Loucy (cell line): Measurements from ENCODE around the gene EXD3.

Source experiments
- H2AFZ ChIP-seq: fragments of 200-600 bp; sonication (generic); 2 replicates; pipeline ENCODE4 v1.6.0; 2016; ENCODE audit warnings: antibody characterized with exemption, mild to moderate bottlenecking, low read length, moderate library complexity
- H3F3A ChIP-seq: fragments of 200-600 bp; 2 replicates; pipeline ENCODE4 v1.6.0; 2016; ENCODE audit warnings: antibody characterized with exemption, low read depth, mild to moderate bottlenecking
- H3K27me3 ChIP-seq: fragments of 200-600 bp; sonication (generic); 2 replicates; pipeline ENCODE4 v1.6.1; 2014; ENCODE audit warnings: low read length, mild to moderate bottlenecking; ENCODE audit not compliant: insufficient read depth, poor library complexity, severe bottlenecking
- H3K36me3 ChIP-seq: fragments of 200-600 bp; sonication (generic); 2 replicates; pipeline ENCODE4 v1.6.1; 2016; ENCODE audit warnings: low read length; ENCODE audit not compliant: insufficient read depth
- H3K4me1 ChIP-seq: fragments of 200-600 bp; sonication (generic); 2 replicates; pipeline ENCODE4 v1.5.1; 2014; ENCODE audit warnings: low read length, mild to moderate bottlenecking; ENCODE audit not compliant: insufficient read depth, poor library complexity, severe bottlenecking
- H3K4me2 ChIP-seq: fragments of 200-600 bp; sonication (generic); 2 replicates; pipeline ENCODE4 v1.6.0; 2014; ENCODE audit warnings: antibody characterized with exemption, low read length, low read depth, mild to moderate bottlenecking; ENCODE audit not compliant: poor library complexity, severe bottlenecking
- H3K4me3 ChIP-seq: fragments of 200-600 bp; sonication (generic); 2 replicates; pipeline ENCODE4 v1.5.1; 2014; ENCODE audit warnings: low read length, mild to moderate bottlenecking, mixed read lengths; ENCODE audit not compliant: poor library complexity, severe bottlenecking
- H3K79me2 ChIP-seq: fragments of 200-600 bp; sonication (generic); 2 replicates; pipeline ENCODE4 v1.6.1; 2014; ENCODE audit warnings: low read length; ENCODE audit not compliant: insufficient read depth
- H3K9ac ChIP-seq: fragments of 200-600 bp; sonication (generic); 2 replicates; pipeline ENCODE4 v1.6.0; 2014; ENCODE audit warnings: mild to moderate bottlenecking, low read depth, low read length, moderate library complexity; ENCODE audit not compliant: poor library complexity, severe bottlenecking
- H3K9me2 ChIP-seq: fragments of 200-600 bp; sonication (generic); replicated peaks from 2 replicates; pipeline ENCODE4 v1.6.1; 2016; ENCODE audit warnings: low read depth, low read length, mixed read lengths
- H3K9me3 ChIP-seq: fragments of 200-600 bp; sonication (generic); 2 replicates; pipeline ENCODE4 v1.6.1; 2014; ENCODE audit warnings: mild to moderate bottlenecking, antibody characterized with exemption, low read length, low read depth; ENCODE audit not compliant: insufficient read depth
- H4K20me1 ChIP-seq: fragments of 200-600 bp; sonication (generic); 2 replicates; pipeline ENCODE4 v1.6.0; 2014; ENCODE audit warnings: antibody characterized with exemption, low read length, mild to moderate bottlenecking; ENCODE audit not compliant: insufficient read depth, poor library complexity, severe bottlenecking
- EZH2phosphoT487 ChIP-seq: fragments of 200-600 bp; IDR thresholded peaks from 2 replicates; pipeline ENCODE4 v1.6.1; 2018; ENCODE audit warnings: antibody characterized with exemption, mild to moderate bottlenecking, moderate library complexity, borderline replicate concordance
- TF ChIP-seq, protein P1 (sequence below): fragments of 200-600 bp; sonication (generic); conservative IDR thresholded peaks from 2 replicates; pipeline ENCODE4 v1.5.1; 2014; ENCODE audit warnings: mild to moderate bottlenecking, antibody characterized with exemption, low read length

EXD3 gene

DNA sequence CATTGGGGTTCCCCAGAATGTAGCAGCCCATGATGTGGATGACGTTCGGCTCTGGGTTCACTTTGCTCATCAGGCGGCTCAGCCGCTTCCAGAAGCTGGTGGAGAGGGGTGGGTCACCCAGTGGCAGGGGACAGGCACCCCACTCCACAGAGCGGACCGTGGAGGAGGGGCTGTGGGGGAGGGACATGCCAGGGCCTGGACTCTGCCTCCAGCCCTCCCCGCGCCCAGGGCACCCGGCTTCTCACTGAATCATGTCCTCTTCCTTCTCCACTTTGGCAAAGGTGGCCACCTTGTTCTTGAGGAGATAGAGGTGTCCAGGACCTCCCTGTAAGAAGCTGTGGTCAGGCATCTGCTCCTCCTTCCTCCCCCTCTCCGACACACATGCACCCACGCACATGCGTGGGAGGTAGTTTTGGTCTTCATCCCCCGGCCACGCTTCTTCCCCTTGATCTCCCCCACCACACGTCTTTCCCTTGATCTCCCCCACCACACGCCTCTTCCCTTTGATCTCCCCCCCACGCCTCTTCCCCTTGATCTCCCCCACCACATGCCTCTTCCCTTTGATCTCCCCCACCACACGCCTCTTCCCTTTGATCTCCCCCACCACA lies 27.1 kb upstream of the EXD3 start:
- Histone ChIP-seq H3K36me3 (no peaks in the 10 kb centered on the region), H3K9ac (no peak overlapping the region), H3K79me2 (no peaks in the 10 kb centered on the region), H2AFZ (no peak overlapping the region), H3K9me3 (no peaks in the 10 kb centered on the region), H3K4me3 (no peak overlapping the region), H3F3A (no peaks in the 10 kb centered on the region), H3K27me3 (no peaks in the 10 kb centered on the region), H3K9me2 (no peaks in the 10 kb centered on the region), H3K4me1 (peaks cover 11% of the 10 kb centered on the region), H3K4me2 (peak overlapping the region; percentile 20), H4K20me1 (no peaks in the 10 kb centered on the region)
- TF ChIP-seq, protein P1, sequence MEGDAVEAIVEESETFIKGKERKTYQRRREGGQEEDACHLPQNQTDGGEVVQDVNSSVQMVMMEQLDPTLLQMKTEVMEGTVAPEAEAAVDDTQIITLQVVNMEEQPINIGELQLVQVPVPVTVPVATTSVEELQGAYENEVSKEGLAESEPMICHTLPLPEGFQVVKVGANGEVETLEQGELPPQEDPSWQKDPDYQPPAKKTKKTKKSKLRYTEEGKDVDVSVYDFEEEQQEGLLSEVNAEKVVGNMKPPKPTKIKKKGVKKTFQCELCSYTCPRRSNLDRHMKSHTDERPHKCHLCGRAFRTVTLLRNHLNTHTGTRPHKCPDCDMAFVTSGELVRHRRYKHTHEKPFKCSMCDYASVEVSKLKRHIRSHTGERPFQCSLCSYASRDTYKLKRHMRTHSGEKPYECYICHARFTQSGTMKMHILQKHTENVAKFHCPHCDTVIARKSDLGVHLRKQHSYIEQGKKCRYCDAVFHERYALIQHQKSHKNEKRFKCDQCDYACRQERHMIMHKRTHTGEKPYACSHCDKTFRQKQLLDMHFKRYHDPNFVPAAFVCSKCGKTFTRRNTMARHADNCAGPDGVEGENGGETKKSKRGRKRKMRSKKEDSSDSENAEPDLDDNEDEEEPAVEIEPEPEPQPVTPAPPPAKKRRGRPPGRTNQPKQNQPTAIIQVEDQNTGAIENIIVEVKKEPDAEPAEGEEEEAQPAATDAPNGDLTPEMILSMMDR, result no peak
- TF ChIP-seq EZH2phosphoT487, result no peak

DNA sequence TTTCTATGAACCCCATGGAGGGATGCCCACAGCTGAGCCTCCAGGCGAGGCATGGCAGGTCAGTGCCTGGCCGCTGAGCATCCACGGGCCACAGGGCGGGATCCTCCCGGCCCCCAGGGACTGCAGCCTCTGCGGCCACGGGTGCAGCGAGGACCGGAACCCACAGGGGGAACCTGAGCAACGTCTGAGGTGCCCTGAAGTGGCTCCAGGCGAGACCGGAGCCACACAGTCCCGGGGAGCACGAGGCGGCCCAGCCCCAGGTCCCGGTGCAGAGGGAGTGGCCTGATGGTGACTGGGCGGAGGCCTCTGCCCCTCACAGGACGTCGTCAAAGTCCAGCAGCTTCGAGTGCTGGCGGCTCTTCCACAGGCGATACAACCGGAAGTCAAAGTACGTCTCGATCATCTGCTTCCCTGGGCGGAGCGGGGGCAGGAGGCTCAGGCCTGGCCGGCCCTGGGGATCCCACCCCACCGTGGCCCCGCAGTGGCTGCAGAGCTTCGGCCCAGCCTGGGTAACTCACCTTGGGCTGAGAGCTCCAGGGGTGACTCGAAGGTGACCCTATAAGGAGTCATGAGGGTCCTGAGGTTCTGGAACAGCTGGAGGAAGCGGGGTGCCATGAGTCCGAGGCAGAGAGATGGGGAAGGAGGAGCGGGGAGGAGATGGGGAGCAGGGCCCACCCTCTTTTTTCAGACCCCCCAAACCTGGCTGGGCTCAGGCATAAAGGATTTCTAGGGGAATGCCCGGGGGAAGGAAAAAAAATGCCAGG lies 26.3 kb upstream of the EXD3 start:
- Histone ChIP-seq H3K9me3 (no peaks in the 10 kb centered on the region), H3F3A (no peaks in the 10 kb centered on the region), H3K4me3 (no peak overlapping the region), H3K9ac (no peak overlapping the region), H3K4me2 (no peak overlapping the region), H2AFZ (no peak overlapping the region), H3K4me1 (peaks cover 12% of the 10 kb centered on the region), H3K9me2 (no peaks in the 10 kb centered on the region), H3K36me3 (no peaks in the 10 kb centered on the region), H4K20me1 (no peaks in the 10 kb centered on the region), H3K79me2 (no peaks in the 10 kb centered on the region), H3K27me3 (no peaks in the 10 kb centered on the region)
- no peak for TF ChIP-seq EZH2phosphoT487
- TF ChIP-seq, protein P1, result no peak

DNA sequence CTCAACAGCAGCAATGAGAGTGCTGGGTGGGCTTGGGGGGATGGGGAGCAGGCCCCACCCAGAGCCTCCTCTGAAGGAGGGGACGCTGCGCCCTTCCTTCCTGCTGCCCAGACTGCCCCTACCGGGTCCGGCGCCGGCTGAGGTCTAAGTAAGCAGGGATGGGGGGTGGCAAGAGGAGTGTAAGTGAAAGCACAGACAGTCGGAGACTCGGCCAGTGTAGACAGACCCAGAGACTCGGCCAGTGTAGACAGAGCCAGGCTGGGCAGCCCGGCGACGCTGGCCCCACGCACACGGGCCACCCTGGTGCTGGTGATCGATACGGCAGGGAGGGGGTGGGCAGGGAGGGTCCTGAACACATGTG lies 25.6 kb upstream of the EXD3 start:
- H3K4me3 ChIP-seq, result no peak overlapping the region
- no peaks in the 10 kb centered on the region for H3K9me3 ChIP-seq
- no peak overlapping the region for H3K4me2 ChIP-seq
- peaks cover 12% of the 10 kb centered on the region for H3K4me1 ChIP-seq
- no peaks in the 10 kb centered on the region for H3F3A ChIP-seq
- H3K27me3 ChIP-seq, result no peaks in the 10 kb centered on the region
- H4K20me1 ChIP-seq, result no peaks in the 10 kb centered on the region
- no peak overlapping the region for H2AFZ ChIP-seq
- H3K36me3 ChIP-seq, result no peaks in the 10 kb centered on the region
- H3K9me2 ChIP-seq, result no peaks in the 10 kb centered on the region
- TF ChIP-seq EZH2phosphoT487, result no peak
- TF ChIP-seq, protein P1, result no peak
- H3K9ac ChIP-seq, result no peak overlapping the region
- H3K79me2 ChIP-seq, result no peaks in the 10 kb centered on the region
